DOHH2 (cell line): ENCODE results near the gene KCNJ12.

Source experiments
- CTCF ChIP-seq: fragments of 200-600 bp; sonication (generic); IDR thresholded peaks from one replicate; pipeline ENCODE4 v1.5.1; 2014; ENCODE audit warnings: antibody characterized with exemption, mild to moderate bottlenecking, low read depth, low read length; ENCODE audit not compliant: poor library complexity, severe bottlenecking
- EZH2phosphoT487 ChIP-seq: fragments of 200-600 bp; sonication (generic); IDR thresholded peaks from 2 replicates; pipeline ENCODE4 v1.6.1; 2017; ENCODE audit warnings: borderline replicate concordance, mild to moderate bottlenecking, antibody characterized with exemption, low read length, moderate library complexity, mixed read lengths

GRCh38 chr17:21387616-21388015 lies 11.5 kb downstream of the KCNJ12 start:
- no peak for TF ChIP-seq CTCF
- no peak for TF ChIP-seq EZH2phosphoT487
